Mononuclear cell (primary cell): Measurements from ENCODE around the gene CIC. TPM values are rescaled to one million over a fixed set of nuclear protein-coding genes. Genes with fewer than 3 reads are reported as not detected.
A peak's percentile ranks its signal among the peaks of the same experiment; 100 is the strongest.
"Not testable (repeated sequence)": the region's sequence is repeated elsewhere in the genome, so short reads cannot be mapped to it uniquely, and the experiment has no call there.

Experiments
- H3K27me3 ChIP-seq: 2 replicates; pipeline ENCODE4 v1.6.0; 2011; ENCODE audit warnings: low read length, control low read depth; ENCODE audit not compliant: insufficient read depth
- H3K4me1 ChIP-seq: 2 replicates; pipeline ENCODE4 v1.5.1; 2011; ENCODE audit warnings: mild to moderate bottlenecking, low read length, control low read depth; ENCODE audit not compliant: insufficient read depth
- H3K4me3 ChIP-seq: 2 replicates; pipeline ENCODE4 v1.5.1; 2011; ENCODE audit warnings: mild to moderate bottlenecking, low read length, moderate library complexity
- H3K9me3 ChIP-seq: 2 replicates; pipeline ENCODE4 v1.5.1; 2011; ENCODE audit warnings: low read depth, mild to moderate bottlenecking, control low read depth, low read length
- total RNA-seq: library from RNA; depleted of rRNA; stranded (reverse); fragments of >200 nt; gene quantifications from one replicate; pipeline ENCODE4 v1.2.3, GENCODE V29; 2012

CIC gene
- total RNA-seq, 1 donor = 36.0 TPM

- H3K9me3 ChIP-seq, H3K27me3 ChIP-seq, H3K4me3 ChIP-seq: not testable (repeated sequence)
- peaks cover 34% of the 10 kb centered on the region for H3K4me1 ChIP-seq
These were observed 2.0 kb upstream of the CIC start for GRCh38 chr19:42266928-42267603.

- Histone ChIP-seq H3K27me3 (no peaks in the 10 kb centered on the region), H3K4me3 (peak overlapping the region; percentile 63), H3K4me1 (peaks cover 34% of the 10 kb centered on the region), H3K9me3 (no peaks in the 10 kb centered on the region)
These were observed 1.4 kb upstream of the CIC start for GRCh38 chr19:42267644-42268141.

- no peaks in the 10 kb centered on the region for H3K27me3 ChIP-seq
- peak overlapping the region; percentile 63 for H3K4me3 ChIP-seq
- peaks cover 34% of the 10 kb centered on the region for H3K4me1 ChIP-seq
- no peaks in the 10 kb centered on the region for H3K9me3 ChIP-seq
These were observed 829 bp upstream of the CIC start for GRCh38 chr19:42268142-42268703.

- peaks cover 34% of the 10 kb centered on the region for H3K4me1 ChIP-seq
- H3K4me3 ChIP-seq = peak overlapping the region; percentile 49
- H3K9me3 ChIP-seq = no peaks in the 10 kb centered on the region
- H3K27me3 ChIP-seq = no peaks in the 10 kb centered on the region
These were observed 660 bp downstream of the CIC start for GRCh38 chr19:42269478-42270345.

- Histone ChIP-seq H3K4me3 (peak overlapping the region; percentile 49), H3K27me3 (no peaks in the 10 kb centered on the region), H3K9me3 (no peaks in the 10 kb centered on the region), H3K4me1 (peaks cover 37% of the 10 kb centered on the region)
These were observed 1.4 kb downstream of the CIC start for GRCh38 chr19:42270346-42271044.

- peaks cover 43% of the 10 kb centered on the region for H3K4me1 ChIP-seq
- H3K4me3 ChIP-seq = no peak overlapping the region
- H3K27me3 ChIP-seq = no peaks in the 10 kb centered on the region
- H3K9me3 ChIP-seq = no peaks in the 10 kb centered on the region
These were observed 2.0 kb downstream of the CIC start for GRCh38 chr19:42271045-42271419.

- no peak overlapping the region for H3K4me3 ChIP-seq
- H3K9me3 ChIP-seq = no peaks in the 10 kb centered on the region
- peaks cover 51% of the 10 kb centered on the region for H3K4me1 ChIP-seq
- H3K27me3 ChIP-seq = no peaks in the 10 kb centered on the region
These were observed 2.9 kb downstream of the CIC start for GRCh38 chr19:42271861-42272534.

GRCh38 chr19:42272535-42272897 is 3.5 kb downstream of the CIC start:
- H3K27me3 ChIP-seq = no peaks in the 10 kb centered on the region
- no peaks in the 10 kb centered on the region for H3K9me3 ChIP-seq
- no peak overlapping the region for H3K4me3 ChIP-seq
- H3K4me1 ChIP-seq = peaks cover 47% of the 10 kb centered on the region

- Histone ChIP-seq H3K27me3 (no peaks in the 10 kb centered on the region), H3K9me3 (no peaks in the 10 kb centered on the region), H3K4me3 (no peak overlapping the region), H3K4me1 (peaks cover 43% of the 10 kb centered on the region)
These were observed 3.9 kb downstream of the CIC start for GRCh38 chr19:42272989-42273406.

GRCh38 chr19:42273407-42274064 is 4.5 kb downstream of the CIC start:
- Histone ChIP-seq H3K4me3 (no peak overlapping the region), H3K27me3 (no peaks in the 10 kb centered on the region), H3K9me3 (no peaks in the 10 kb centered on the region), H3K4me1 (peaks cover 47% of the 10 kb centered on the region)

- Histone ChIP-seq H3K4me1 (peaks cover 53% of the 10 kb centered on the region), H3K9me3 (no peaks in the 10 kb centered on the region), H3K4me3 (no peak overlapping the region), H3K27me3 (no peaks in the 10 kb centered on the region)
These were observed 5.1 kb downstream of the CIC start for GRCh38 chr19:42274065-42274682.

GRCh38 chr19:42275103-42275502 is 6.1 kb downstream of the CIC start:
- H3K4me1 ChIP-seq = peaks cover 54% of the 10 kb centered on the region
- no peaks in the 10 kb centered on the region for H3K27me3 ChIP-seq
- no peak overlapping the region for H3K4me3 ChIP-seq
- H3K9me3 ChIP-seq = no peaks in the 10 kb centered on the region

GRCh38 chr19:42275517-42275916 is 6.5 kb downstream of the CIC start:
- Histone ChIP-seq H3K4me1 (peaks cover 54% of the 10 kb centered on the region), H3K27me3 (no peaks in the 10 kb centered on the region), H3K9me3 (no peaks in the 10 kb centered on the region), H3K4me3 (no peak overlapping the region)

- Histone ChIP-seq H3K27me3 (no peaks in the 10 kb centered on the region), H3K4me3 (no peak overlapping the region), H3K4me1 (peaks cover 50% of the 10 kb centered on the region), H3K9me3 (no peaks in the 10 kb centered on the region)
These were observed 7.2 kb downstream of the CIC start for GRCh38 chr19:42276284-42276683.
